Fibroblast of skin of right biceps (primary cell): ENCODE data around the gene S100A8.
"Not testable (repeated sequence)": the region's sequence is repeated elsewhere in the genome, so short reads cannot be mapped to it uniquely, and the experiment has no call there.

Experiments used
- DNase-seq: peaks from one replicate; pipeline ENCODE4 v3.0.0-alpha.2; 2013

The S100A8 gene

GRCh38 chr1:153415850-153416570, 25.1 kb upstream of the S100A8 start, which contains the start of gene S100A7A:
Gene S100A7A, plus strand, starts transcription at chr1:153416520. Its CDS starts 1,563 bp downstream, at chr1:153418083.
- no peak for DNase-seq

GRCh38 chr1:153413961-153414360, 23.1 kb upstream of the S100A8 start:
- DNase-seq: not testable (repeated sequence)

GRCh38 chr1:153407274-153407673, 16.4 kb upstream of the S100A8 start:
- not testable (repeated sequence) for DNase-seq

- DNase-seq: not testable (repeated sequence)
These were observed 15.1 kb upstream of the S100A8 start for GRCh38 chr1:153405825-153406599.

GRCh38 chr1:153404768-153405167, 13.9 kb upstream of the S100A8 start:
- no peak for DNase-seq

GRCh38 chr1:153404086-153404635, 13.3 kb upstream of the S100A8 start:
- DNase-seq: no peak

- DNase-seq: no peak
These were observed 12.7 kb upstream of the S100A8 start for GRCh38 chr1:153403421-153404085.

GRCh38 chr1:153402226-153402625, 11.4 kb upstream of the S100A8 start:
- no peak for DNase-seq

- DNase-seq: no peak
These were observed 10.6 kb upstream of the S100A8 start for GRCh38 chr1:153401461-153401860.

- DNase-seq: no peak
These were observed 9.4 kb upstream of the S100A8 start for GRCh38 chr1:153400244-153400643.

GRCh38 chr1:153399401-153400055, 8.7 kb upstream of the S100A8 start:
- DNase-seq: no peak

- no peak for DNase-seq
These were observed 7.2 kb upstream of the S100A8 start for GRCh38 chr1:153397924-153398651.

GRCh38 chr1:153397051-153397923, 6.4 kb upstream of the S100A8 start:
- DNase-seq: no peak

- no peak for DNase-seq
These were observed 5.6 kb upstream of the S100A8 start for GRCh38 chr1:153396461-153396860.

- DNase-seq: no peak
These were observed 4.9 kb upstream of the S100A8 start for GRCh38 chr1:153395776-153396175.

GRCh38 chr1:153395136-153395685, 4.3 kb upstream of the S100A8 start:
- DNase-seq: no peak

GRCh38 chr1:153394391-153394790, 3.5 kb upstream of the S100A8 start:
- DNase-seq: no peak

- DNase-seq: no peak
These were observed 3.1 kb upstream of the S100A8 start for GRCh38 chr1:153393926-153394325.

GRCh38 chr1:153392822-153393221, 1.9 kb upstream of the S100A8 start:
- no peak for DNase-seq

- no peak for DNase-seq
These were observed 1.4 kb upstream of the S100A8 start for GRCh38 chr1:153392258-153392657.
